ENCODE measurements around the gene CD180.

CD180 gene

GRCh38 chr5:67196537-67197059 is at the start of gene CD180:
TSS of gene CD180 (minus strand) at chr5:67196799. CDS start at chr5:67196641, 158 bp downstream.
- DNase-seq, result no peak

DNA sequence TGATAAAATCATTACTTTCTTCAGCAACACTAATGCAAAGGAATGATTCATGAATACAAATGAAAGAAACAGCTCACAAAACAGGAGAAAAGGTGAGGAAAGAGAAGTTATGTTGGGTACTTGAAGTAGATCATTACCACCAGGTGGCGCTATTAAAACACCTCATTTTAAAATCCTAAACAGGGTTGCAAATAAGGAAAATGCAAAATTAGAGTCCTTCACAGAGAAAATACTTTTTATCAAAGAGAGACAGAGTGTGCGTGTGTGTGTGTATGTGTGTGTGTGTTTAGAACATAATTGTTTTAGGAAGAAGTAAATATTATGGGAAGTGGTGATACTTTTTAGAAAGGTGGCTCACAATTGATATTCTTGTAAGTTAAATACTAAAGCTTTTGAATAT is 49.5 kb upstream of the CD180 start:
- no peak for DNase-seq

DNA sequence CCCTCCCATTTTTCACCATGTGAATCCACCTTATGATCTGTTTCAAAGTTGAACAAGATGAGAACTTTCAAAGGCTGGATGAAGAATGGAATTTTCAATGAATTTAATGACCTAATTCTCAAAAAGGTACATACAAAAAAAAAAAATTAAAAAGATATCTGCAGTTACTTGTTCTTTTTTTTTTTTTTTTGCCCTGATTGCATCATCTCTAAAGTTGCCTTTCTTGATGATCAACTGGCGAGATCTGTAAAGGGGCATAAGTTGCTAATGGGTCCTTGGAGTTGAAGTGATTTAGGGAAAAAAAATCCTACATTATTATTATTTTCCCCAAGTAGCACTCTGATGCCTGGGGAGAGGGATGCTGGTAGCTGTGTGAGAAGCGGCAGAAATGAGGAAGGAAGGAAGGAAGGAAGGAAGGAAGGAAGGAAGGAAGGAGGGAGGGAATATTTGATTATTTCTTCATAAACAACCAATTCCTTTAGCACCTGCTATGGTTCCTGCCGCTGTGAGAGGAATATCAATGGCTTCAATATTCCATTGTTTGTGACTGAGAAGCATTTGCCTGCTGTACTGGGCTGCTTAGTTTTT is 48.8 kb upstream of the CD180 start:
- no peak for DNase-seq

DNA sequence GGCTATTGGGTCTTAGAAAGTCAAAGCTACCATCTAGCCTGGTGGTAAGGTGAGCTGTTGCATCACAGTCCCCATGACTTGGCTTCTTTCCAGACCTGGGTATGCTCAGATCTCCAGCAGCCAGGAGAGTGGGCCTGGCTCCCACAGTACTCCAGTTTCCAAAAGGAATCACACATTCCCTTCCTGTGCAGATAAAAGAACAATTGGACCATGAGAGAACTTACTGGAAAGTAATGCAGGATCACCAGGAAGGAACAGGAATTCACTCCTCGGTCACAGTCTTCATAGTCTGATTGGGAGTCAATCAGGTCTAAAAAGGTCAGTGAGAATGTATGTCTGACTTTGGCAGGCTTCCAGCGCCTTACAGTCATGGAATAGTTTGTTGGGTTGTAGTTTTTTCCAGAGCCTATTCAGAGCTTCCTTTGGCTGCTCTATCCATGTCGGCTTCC is 47.8 kb upstream of the CD180 start:
- no peak for DNase-seq

DNA sequence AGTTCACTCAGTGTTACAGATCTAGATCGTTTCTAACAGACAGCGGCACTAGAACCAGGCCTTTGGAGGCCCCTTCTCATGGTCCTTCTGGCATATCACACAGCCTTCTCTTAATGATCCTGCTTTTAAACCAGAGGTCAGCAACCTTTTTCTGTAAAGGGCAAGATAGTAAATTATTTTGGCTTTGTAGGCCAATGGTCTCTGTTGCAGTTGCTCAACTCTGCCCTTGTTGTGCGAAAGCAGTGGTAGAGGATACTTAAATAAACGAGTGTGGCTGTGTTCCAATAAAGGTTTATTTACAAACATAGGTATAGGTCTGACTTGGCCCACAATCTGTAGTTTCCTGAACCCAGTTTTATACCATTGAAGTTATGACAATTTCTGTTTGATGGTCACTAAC is 47.3 kb upstream of the CD180 start:
- no peak for DNase-seq

DNA sequence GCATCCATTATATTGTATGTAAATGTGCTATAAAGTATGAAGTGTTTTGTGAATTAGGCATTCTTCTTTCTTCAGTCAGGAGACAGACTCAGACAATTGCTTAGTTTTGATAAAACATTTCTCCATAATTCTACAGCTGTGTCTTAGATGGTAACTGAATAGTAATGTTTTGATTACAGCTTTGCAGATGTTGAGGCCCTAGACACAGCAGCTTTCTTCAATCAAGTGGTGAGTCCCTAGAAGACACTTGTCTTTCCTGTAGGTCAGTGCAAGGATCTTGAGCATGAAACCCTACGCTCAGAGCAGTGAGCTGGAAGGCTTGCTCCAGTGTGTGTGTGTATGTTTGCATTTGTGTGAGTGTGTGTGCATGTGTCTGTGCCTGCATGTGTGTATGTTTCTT is 46.8 kb upstream of the CD180 start:
- no peak for DNase-seq

GRCh38 chr5:67241326-67241725 is 44.7 kb upstream of the CD180 start:
- no peak for DNase-seq

GRCh38 chr5:67240846-67241245 is 44.2 kb upstream of the CD180 start:
- no peak for DNase-seq

GRCh38 chr5:67240065-67240464 is 43.5 kb upstream of the CD180 start:
- DNase-seq, result no peak

DNA sequence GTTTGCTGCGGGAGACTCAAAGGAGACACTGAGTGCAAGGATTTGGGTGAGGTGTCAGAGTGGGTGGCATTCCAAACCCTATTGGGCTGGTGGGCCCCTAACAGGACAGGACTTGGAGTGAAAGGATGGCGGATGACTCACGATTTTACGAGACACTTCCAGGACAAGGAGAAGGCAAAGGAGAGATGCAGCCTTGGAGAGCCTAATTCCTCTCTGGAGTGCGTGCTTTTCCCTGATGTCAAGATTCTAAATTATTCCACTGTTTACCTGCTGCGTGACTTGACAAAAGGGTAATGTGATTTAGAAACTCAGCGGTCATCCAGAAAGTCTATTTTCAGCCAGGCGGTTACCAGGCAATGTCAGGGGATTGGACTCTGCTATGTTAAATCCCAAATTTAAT is 41.6 kb upstream of the CD180 start:
- no peak for DNase-seq

DNA sequence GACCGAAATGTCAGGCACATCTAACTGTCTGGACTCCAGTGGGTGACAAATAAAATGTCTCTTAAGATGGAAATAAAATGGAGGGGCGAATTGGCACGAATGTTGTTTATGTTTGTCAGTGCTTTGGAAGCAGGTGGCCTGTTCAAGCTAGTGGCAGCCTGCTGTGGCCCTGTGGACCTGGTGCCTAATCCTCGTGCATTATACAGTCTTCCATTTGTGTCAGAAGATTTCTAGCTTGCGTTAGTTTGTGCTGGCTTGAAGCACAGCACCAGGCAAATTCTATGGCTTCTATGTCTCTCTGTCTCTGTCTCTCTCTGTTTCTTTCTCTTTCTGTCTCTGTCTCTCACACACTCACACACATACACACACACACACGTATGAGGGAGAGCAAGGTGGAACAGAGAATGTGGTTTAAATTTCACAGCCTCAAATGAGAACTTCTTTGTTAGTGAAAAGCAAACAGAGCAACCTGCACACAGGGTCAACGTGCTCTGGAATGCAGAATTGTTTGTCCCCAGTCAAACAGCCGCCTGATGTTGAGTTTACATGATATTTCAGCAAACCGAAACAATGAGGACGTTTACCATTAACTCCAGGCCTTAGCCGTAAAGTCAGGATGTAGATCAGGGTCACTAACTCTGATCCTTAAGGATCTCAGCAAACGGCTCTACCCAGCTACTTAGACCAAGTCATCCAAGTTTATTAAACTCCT is 39.0 kb upstream of the CD180 start:
- no peak for DNase-seq

- no peak for DNase-seq
Observed at GRCh38 chr5:67234671-67235176, 38.1 kb upstream of the CD180 start.

DNA sequence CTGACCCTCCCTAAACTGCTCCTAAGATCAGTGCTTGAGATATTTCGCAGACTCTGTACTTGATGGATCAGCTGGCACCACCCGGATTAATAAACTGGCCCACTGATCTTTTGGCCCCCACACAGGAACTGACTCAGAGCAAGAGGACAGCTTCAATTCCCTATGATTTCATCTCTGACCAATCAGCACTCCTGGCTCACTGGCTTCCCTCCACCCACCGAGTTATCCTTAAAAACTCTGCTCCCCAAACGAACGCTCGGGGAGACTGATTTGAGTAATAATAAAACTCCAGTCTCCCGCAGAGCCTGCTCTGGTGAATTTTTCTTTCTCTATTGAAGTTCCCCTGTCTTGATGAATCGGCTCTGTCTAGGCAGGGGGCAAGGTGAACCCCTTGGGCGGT is 36.5 kb upstream of the CD180 start:
- DNase-seq, result no peak

DNA sequence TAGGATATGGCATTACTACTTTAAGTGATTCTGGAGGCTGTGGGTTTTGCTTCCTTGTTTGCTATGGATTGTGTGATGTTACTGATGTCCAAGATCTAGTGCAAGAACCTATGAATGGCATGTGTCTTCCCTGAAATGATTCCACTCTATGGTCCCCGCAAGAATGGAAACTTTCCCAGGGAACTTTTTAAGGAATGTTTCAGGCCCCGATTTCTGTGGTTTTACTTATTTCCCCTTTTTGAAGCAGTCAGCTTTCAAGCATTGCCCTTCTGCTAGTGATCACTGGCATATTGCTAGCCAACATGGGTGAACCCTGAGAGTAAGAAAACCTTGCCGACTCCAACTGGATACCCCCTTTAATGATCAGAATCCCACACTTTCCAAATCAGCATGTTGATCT is 26.6 kb upstream of the CD180 start:
- DNase-seq, result no peak

- no peak for DNase-seq
Observed at GRCh38 chr5:67222243-67223025, 25.8 kb upstream of the CD180 start.

DNA sequence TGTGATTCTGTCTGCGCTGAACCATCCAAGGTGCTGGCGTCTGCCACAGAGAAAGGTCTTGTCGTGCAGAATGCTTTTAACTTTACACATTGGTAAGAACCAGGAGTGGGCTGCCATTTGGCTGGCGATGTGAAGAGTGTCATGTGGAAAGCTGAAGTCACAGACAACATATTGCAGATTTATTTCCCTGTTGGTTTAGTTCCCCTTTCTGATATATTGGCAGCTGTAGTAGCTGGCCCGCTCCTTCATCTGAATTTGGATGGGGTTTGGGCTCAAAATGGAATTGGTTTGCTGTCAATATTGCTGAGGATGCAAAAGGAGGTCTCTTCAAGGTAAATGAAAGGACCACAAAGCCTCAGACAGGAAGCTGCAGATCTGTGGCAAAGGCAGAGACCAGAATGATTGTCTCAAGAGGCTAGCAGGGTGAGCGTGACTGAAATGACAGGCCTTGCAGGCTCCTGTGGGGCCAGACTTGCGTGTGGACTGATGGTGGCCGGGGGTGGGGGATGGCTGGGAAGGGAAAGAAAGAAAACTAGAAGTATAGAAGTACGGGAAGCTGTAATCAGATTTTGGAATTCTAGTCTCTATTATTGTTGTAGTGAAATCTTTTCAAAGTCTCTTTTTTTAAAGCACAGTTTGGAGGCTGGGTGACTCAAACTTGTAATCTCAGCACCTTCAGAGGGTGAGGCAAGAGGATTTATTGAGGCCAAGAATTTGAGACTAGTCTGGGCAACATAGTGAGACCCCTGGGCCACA is 25.1 kb upstream of the CD180 start:
- DNase-seq, result peak; percentile 64

DNA sequence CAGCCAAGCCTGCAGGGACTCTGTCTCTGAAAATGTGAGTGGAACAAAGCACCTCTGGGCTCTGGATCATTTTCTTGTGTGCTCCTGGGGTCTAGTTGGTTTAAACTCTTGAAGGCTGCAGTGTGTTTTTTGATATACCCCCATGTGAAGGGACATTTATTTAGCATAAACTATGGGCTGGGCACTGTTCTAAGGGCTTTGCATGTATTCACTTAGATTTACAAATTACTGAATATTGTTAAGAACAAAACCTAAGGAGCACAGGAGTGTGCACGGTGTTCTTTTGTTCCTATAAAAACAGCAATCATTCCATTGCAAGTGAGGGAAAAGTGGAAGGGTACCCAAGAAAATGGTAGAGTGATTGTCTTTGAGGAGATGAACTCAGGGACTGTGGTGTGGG is 20.0 kb upstream of the CD180 start:
- no peak for DNase-seq

DNA sequence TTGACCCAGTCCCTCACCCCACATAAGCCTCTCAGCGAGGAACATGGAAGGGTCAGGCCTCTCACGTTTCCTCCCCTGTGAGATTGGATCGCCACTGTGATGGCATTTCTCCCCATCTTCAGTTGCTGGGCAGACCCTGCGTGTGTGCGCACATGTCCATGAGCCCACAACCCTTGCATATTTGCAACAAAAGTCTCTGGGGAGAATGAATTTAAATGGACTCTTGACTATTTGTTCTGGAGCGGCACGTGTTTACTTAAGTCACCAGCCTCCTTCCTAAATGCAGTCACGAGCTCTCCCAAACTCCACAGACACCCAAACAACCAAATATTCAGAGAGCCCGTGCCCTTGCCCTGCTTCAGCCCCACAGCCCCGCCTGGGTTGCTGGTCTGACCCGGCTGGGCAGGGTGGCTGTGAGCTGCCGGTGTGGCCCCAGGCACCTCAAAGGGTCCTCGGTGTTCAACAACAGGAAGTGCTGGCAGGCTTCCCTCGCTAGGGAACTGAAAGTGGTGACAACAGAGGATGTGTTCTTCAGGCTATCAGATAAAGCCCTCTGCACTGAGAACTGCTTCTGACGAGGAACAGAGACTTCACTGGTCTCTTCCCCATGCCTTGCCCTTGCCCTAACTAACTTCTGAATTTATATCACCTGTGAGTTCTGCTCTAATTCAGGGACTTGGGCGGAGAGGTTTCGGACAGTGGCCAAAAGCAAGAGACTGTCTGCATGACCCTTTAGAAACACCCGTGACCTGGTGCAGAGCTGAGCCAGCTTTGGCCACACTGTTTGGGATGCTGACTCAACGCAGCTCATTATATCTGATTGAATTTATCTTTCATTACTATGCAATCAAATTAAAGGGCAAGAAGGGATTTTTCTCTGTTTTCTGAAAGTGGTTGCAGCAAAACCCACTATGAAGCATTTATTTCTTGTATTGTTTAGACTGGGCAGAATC is 19.2 kb upstream of the CD180 start:
- peak; percentile 81 for DNase-seq

- DNase-seq, result no peak
Observed at GRCh38 chr5:67214707-67215447, 18.3 kb upstream of the CD180 start.

GRCh38 chr5:67214036-67214435 is 17.4 kb upstream of the CD180 start:
- no peak for DNase-seq

GRCh38 chr5:67211926-67212325 is 15.3 kb upstream of the CD180 start:
- no peak for DNase-seq

Data from activated CD8-positive, alpha-beta memory T cell treated with anti-CD3 and anti-CD28 coated beads for 24 hours (primary cell).